Hypothalamus (tissue), 51 donors: ENCODE measurements around the gene BUB1.
"Not testable (repeated sequence)": the region's sequence is repeated elsewhere in the genome, so short reads cannot be mapped to it uniquely, and the experiment has no call there.

Experiments used
- DNase-seq, 51 donors: peaks; one replicate each; lab custom pipeline; 2025; lab: John Stamatoyannopoulos, UW

The BUB1 gene

DNA sequence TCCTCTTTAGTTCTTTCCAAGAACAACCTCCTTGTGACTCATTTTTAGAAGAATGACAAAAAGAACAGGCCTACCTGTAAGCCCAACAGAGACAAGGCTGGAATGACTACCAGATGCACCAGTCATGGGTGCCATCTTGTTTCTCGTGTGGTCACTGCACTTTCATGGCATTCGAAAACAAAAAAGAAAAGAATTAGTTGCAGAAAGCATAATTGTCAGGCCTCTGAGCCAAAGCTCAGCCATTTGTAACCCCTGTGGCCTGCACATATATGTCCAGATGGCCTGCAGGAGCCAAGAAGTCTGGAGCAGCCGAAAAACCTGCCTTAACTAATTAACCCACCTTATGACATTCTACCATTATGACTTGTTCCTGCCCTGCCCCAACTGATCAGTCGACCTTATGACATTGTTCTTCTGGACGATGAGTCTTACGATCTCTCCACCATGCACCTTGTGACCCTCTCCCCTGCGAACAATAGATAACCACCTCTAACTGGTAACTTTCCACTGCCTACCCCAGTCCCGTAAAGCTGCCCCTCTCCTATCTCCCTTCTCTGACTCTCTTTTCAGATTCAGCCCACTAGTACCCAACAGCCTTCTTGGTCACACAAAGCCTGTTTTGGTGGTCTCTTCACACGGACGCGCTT lies 13.9 kb upstream of the BUB1 start:
- no peak for DNase-seq

DNA sequence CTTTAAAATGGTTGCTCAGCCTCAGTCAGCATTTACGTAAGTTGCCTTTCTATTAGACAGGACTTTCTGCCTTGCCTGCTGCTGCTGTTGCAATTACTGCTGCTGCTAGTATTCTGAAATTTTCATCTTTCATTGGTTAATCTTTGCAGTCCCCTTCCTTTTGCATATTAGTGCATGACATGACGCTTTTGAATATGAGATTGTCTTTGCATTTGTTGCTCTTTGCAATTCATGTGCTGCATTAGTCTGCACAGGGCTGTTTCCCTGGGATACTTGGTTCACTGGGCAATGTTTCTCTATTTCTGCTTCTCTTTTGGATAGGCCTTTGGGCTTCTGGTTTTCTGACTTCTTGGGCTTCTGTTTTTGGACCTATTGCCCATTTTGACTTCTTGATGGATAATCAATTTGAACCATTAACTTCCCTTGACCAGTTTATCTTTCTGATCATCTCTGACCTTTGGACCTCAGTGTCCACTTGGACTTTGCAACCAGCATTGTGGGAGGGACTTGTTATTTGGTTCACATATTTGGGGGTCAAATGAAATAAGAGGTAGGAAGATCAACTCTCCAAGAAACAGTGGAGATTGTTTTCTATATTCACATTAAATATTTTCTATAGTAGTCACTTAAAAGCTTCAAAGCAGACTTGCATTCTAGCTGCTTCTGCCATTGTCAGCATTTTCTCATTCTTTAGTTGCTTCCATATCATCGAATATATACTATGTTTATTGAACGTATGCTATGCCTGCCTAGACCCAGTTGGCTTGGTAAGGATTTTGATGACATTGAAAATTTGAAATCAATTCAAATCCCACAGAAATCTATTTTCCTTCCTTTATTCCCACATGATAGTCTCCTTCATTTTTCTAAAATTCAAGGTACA lies 12.5 kb upstream of the BUB1 start:
- no peak for DNase-seq

DNA sequence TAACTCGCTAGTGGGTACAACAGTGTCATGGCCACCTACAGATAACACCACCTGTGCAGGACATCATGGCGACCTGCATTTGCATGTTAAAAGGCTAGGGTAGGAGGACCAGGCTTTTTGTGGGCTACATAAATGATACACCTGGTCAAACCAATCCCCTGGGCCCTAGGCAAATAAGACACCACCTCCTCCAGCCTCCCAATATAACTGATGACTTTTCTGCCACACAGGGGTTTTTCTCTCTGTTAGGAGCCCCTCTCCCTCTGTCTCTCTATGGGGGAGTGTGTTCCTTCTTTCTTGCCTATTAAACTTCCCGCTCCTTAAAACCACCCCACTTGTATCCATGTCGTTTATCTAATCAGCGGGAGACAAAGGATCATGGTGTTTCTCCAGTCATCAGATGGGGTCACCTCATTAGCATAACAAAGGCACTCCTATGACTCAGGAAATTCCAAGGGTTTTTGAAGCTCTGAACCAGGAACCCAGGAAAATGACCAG lies 10.8 kb upstream of the BUB1 start:
- DNase-seq, result no peak

DNA sequence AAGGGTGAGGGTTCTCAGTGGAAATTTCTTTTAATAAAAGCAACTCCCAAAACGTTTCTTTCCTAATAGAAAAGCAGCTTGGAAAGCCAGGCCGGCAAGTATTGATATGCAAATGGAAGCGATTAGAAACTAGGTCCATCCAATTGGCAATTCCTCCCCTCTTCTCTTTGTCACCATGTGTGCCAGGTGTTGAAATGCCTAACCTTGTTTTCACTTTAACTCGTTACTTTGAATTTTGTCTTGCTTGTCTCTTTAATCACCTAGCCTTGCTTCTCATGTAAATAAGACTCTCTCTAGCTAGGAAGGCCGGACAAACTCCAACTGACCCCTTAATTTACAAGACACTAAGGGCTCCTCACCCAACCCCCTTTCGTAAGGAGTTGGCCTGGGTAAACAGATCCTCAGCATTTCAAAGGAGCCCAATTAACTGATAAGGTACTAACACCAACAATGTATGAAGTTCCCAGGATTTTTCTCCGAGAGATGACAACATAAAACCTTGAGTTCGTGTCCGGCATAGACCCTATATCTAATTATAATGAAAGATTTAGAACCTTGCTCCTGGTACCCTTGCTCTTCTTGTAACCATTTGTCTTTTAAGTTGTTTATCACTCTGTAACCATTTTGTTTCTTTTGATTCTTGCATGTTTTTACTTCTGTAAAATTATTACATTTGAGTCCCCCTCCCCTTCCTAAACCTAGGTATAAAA lies 10.1 kb upstream of the BUB1 start:
- DNase-seq, result not testable (repeated sequence)

DNA sequence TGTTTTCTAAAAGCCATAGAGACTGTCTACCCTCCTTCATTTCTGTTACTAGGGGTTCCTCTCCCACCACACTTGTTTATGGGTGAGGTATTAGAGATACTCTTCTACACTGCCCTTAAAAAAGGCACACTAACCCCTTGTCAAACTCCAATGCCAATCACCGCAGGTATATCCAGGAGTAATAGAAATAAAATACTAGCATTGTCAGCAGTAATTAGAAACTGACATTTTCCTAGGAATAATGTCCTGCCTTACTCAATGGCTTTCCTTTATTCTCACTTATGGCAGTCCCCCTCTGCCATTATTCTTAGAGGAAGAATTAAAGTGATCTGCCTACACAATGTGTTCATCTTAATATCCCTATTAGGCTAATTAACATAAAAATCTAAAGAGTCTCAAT lies 5.0 kb upstream of the BUB1 start:
- no peak for DNase-seq

DNA sequence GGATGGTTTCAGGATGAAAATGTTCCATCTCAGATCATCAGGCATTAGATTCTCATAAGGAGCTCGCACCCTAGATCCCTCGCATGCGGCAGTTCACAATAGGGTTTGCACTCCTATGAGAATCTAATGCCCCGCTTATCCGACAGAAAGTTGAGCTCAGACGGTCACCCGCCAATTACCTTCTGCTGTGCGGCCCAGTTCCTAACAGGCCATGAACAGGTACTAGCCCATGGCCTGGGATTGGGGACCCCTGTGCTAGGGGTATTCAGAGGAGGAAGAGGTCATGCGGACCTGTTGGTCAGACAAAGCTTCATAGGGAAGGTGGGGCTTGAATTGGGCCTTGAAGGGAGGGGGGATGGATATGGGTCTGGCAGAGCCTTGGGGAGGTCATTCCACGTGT lies 4.4 kb upstream of the BUB1 start:
- DNase-seq, result no peak

DNA sequence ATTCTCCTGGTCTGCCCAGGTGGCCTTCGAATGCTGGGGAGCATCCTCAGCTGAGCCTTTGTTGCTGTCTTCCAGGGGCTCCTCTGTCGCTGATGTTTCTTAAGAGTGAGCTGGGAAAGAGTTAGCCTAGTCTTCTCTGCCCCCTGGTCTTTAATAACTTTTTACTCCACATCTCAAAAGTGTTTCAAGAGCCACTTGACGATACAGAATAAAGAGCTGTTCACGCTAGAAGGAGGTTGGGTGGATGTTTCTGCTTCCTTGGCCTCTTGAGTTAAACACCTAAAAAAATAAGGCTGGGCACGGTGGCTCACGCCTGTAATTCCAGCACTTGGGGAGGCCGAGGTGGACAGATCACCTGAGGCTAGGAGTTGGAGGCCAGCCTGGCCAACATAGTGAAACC lies 2.8 kb upstream of the BUB1 start:
- no peak for DNase-seq

DNA sequence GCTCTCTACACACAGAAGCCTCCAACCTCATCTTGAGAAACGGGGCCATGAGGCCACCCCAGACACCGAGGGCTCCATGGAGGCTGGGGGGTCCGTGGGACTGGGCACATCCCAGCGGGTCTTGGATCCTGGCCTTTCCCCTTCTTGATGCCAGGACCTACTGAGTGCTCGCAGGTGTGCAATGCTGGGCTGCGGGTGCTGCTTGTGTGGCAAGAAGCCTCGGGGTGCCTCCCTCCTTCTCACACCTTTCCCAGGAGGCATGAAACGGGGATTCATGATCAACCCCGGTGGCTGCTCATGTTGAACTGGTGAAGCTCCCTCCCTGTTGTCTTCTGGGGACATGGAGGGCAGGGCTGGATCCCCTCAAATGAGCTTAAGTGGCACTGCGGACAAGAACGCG lies 2.0 kb upstream of the BUB1 start:
- no peak for DNase-seq

DNA sequence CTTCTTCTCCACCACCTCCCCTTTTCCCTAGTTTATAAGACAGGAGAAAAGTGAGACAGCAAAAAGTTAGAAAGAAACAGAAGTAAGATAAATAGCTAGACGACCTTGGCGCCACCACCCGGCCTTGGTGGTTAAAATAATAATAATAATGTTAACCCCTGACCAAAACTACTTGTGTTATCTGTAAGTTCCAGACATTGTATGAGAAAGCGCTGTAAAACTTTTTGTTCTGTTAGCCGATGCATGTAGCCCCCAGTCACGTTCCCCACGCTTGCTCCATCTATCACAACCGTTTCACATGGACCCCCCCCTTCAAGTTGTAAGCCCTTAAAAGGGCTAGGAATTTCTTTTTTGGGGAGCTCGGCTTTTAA lies 1.5 kb upstream of the BUB1 start:
- DNase-seq, result no peak

DNA sequence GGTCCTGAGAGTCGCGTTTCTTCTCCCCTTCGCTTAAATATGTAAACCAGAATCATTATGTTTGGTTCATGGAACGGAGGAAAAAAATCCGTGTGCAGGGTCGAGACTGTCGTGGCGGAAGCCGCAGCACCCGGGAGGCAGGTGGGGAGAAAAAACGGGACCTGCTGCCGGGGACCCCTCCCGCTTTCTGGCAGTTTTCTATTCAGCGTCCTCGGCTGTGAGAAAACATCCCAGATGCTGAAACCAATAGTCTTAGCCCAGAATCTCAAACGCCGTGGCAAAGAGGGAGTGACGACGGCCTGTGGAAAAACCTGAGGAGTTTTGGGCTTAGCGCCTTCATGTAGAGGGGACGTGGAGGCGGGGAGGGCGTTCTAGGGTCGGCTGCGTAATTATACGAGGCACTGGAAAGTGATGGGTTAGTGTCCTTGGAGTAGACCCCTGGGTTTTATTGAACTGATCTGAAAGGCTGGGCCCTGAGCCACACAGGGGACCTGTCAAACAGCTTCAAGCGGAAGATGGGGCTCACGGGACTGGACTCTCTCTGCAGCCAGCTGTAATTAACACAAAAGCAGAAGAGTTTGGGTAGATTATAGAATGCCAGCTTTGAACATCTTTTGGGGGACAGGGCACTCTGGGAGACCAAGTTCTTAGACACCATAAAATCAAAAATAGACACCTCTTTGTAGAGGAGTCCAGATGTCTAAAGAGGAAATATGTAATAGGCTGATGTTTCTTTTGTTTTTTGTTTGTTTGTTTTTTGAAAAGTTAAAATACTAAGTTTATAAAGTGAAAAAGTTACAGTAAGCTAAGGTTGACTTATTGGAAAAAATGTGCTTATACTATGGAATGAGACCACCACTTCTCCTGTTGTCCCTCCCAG lies 834 bp upstream of the BUB1 start:
- DNase-seq, result peak in 27 of 51 donors; percentile 2 to 74 (median 29)

DNA sequence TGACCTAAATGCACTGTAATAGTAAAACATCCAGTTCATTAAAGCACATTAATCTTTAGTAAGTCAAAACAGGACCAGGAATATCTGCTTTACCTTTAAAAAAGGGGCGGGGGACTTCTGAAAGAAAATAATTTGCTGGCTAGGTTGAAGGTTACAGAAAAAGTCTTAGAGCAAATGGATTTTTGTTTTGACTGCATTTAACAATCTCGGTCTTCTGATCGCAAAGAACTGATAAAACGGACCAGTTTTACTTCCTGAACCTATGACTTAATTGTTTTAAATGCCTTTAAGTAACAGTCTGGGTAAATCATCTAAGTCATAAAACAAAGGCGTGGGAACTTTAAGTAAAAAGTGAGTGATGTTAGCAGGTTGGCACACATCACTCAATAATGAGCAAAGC lies 783 bp downstream of the BUB1 start:
- DNase-seq, result no peak

DNA sequence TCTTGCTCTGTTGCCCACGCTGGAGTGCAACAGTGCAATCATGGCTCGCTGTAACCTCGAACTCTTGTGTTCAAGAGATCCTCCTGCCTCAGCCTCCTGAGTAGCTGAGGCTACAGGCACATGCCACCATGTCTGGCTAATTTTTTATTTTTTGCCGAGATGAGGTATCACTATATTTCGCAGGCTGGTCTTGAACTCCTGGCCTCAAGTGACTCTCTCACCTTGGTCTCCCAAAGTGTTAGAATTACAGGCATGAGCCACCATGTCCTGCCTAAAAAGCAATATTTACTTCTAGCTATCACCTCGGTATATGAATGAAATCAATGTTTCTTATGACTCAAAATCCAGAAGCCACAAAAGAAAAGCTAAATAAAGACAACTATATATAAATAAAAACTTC lies 2.2 kb downstream of the BUB1 start:
- DNase-seq, result no peak

DNA sequence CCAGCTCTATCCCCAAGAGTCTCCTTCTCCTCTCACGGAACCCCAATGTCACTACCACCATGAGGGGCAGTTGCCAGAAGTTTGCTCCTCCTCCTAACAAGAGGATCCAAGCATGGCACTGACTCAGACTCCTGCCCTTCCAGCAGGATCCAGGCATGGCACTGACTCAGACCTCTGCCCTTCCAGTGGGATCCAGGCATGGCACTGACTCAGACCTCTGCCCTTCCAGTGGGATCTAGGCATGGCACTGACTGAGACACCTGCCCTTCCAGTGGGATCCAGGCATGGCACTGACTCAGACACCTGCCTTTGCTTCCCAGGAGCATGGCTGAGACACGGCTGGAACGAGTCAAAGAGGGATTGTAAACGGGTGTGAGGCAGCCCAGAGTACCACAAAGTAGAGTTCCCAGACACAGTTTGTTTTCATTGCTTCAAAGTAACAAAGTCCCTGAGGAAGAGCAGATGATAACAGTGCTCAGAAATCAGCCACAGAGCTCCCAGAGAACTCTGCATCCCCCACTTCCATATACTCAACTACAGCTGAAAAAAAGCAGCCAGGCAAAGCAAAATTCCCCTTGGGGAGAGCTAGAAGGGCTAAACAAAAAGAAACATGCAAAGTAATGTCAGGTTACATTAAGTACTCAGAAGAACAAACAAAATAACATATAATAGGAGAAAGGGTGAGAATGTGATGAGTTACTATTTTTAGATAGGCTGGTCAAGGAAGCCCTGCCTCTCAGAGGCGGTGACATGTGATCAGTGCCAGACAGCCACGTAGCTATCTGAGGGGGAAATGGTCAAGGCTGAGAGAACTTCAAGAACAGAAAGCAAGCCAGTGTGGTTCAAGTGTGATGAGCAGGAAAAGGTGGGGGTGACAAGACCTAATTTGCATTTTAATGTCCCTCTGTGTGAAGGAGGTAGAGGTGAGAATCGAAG lies 3.0 kb downstream of the BUB1 start:
- DNase-seq, result no peak

DNA sequence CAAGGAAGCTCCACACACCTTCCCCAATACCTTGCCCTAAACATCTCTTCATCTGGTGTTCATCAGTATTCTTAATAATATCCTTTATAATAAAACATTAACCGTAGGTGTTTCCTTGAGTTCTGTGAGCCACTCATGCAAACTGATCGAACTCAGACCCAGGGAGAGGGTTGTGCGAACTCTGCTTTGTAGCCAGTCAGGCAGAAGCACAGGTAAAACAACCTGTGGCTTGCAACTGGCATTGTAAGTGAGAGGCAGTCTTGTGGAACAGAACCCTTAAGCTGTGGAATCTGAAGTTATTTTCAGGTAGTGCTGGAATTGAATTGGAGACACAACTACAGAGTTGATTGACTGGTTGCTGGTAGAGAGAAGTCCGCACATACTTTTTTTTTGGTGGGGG lies 4.7 kb downstream of the BUB1 start:
- no peak for DNase-seq

DNA sequence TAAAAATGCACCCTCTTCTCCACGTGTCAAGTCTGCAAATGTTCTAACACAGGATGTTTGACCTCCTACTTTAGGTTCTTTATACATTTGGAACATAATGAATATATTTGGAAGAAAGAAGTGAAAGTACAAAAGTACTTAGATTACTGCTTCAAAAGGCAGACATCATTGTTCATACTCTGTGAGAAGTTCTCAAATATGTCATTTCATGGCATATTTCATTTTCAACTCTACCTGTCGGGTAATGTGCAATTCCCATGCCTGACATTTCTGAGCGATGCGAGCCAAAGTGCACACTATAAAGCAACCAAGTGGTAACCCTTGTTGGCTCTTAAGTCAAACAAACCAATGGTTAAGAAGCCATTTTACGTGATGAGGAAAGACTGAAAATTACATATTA lies 7.0 kb downstream of the BUB1 start:
- no peak for DNase-seq

DNA sequence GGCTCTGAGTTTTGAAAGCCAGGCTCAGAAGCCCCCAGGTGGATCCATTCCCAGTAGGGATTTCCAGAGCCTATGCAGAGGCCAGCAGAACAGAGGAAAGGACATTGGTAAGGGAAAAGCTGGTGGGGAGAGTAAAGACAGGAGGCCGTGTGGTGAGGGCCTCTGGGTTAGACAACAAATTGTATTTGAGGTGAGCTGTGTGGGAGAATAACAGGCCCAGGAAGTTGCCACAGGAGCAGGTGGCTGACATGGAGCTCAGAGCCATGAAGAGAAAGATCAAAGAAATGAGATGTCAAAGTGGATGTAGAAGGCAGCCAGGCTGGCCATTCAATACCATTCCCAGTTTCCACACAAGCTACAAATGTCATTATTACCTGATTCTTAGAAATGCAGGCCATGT lies 8.8 kb downstream of the BUB1 start:
- DNase-seq, result no peak

DNA sequence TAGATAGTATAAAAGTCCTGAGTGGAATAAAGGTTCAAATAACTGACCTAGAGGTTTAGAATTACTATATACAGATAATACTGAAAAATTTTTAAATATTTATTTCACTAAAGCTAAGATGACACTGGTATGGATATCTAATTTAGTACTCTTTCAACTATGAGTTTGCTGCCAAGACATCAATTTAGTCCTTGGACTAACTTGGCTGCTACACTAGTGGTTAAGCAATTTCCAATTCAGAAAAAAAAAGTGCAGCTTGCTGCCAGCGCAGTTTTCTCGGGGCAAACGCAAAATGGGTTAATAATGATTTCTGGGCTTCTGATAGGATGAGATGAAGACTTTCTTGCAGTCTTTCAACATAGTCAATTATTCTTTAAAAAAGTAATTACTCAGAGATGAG lies 10.8 kb downstream of the BUB1 start:
- DNase-seq, result no peak

DNA sequence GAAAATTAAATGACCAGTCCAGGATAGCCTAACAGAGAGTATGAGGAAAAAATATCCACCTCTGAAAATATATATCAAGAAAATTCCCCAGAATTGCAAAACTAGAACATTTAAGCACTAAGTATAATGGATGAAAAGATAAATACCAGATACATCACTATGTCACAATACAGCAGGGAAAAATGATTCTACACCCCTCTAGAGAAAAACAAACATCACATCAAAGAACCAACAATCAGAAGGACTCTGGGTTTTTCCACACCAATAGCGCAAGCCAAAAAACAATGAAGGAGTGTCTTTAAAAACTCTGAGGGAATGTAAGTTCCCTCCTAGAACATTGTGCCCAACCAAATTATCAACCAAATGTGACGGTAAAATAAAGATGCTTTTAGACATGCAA lies 13.7 kb downstream of the BUB1 start:
- DNase-seq, result no peak

DNA sequence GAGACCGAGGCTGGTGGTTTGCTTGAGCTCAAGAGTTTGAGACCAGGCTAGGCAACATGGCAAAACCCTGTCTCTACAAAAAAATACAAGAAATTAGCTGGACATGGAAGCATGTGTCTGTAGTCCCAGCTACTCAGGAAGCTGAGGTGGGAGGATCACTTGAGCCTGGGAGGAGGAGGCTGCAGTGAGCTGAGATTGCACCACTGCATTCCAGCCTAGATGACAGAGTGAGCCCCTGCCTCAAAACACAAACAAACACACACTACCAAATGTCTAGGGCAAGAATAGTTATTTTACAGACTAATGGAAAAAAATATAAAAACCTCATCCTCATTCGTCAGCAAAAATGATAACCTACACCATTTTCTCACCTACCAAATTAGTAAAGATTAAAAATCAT lies 15.3 kb downstream of the BUB1 start:
- DNase-seq, result no peak

DNA sequence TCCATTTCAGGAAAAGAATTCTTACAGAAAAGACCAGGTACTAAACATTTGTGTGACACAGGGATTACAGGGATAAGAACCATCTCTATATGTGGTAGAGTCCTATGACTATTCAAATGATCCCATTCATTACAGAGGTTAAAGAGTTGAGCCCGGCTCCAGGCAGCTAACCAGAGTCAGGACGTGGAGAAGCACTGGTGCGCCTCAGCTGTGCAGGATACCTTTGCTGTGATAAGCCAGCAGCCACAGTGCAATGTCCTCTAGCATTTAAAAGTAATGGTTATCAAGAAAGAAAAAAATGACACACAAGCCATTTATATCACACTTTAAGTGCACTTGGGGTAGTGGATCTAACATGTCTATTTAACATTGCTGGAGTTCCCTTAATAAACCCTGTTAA lies 17.3 kb downstream of the BUB1 start:
- DNase-seq, result no peak
